Mesodermal cell (in vitro differentiated cells): ENCODE results near the gene TSPAN19.
A peak's percentile ranks its signal among the peaks of the same experiment; 100 is the strongest.

ENCODE experiments used
- H3K27ac ChIP-seq: 2 replicates; pipeline ENCODE4 v1.7.0; 2013; ENCODE audit warnings: mild to moderate bottlenecking, low read depth, low read length, moderate library complexity; ENCODE audit not compliant: severe bottlenecking
- H3K36me3 ChIP-seq: 2 replicates; pipeline ENCODE4 v1.7.1; 2013; ENCODE audit warnings: mild to moderate bottlenecking, low read length, moderate library complexity; ENCODE audit not compliant: control insufficient read depth, insufficient read depth
- H3K4me1 ChIP-seq: one replicate; pipeline ENCODE4 v1.7.1; 2013; ENCODE audit warnings: mild to moderate bottlenecking, low read length; ENCODE audit not compliant: insufficient read depth, control insufficient read depth, poor library complexity, severe bottlenecking
- H3K4me3 ChIP-seq: 2 replicates; pipeline ENCODE4 v1.7.0; 2013; ENCODE audit warnings: low read length, control low read depth, mild to moderate bottlenecking; ENCODE audit not compliant: insufficient read depth, poor library complexity, severe bottlenecking; ENCODE audit errors: extremely low read depth
- H3K9me3 ChIP-seq: 2 replicates; pipeline ENCODE4 v1.7.1; 2013; ENCODE audit warnings: mild to moderate bottlenecking, low read length, moderate library complexity; ENCODE audit not compliant: control insufficient read depth
- WGBS, 2 experiments: methylation state at CpG; one replicate each; pipeline ENCODE4 v1.1.5; 2013; ENCODE audit warnings: missing lambda C conversion rate in 2 of 2; ENCODE audit not compliant: insufficient coverage in 2 of 2; 5-methylcytosine and 5-hydroxymethylcytosine counted together

Gene TSPAN19

DNA sequence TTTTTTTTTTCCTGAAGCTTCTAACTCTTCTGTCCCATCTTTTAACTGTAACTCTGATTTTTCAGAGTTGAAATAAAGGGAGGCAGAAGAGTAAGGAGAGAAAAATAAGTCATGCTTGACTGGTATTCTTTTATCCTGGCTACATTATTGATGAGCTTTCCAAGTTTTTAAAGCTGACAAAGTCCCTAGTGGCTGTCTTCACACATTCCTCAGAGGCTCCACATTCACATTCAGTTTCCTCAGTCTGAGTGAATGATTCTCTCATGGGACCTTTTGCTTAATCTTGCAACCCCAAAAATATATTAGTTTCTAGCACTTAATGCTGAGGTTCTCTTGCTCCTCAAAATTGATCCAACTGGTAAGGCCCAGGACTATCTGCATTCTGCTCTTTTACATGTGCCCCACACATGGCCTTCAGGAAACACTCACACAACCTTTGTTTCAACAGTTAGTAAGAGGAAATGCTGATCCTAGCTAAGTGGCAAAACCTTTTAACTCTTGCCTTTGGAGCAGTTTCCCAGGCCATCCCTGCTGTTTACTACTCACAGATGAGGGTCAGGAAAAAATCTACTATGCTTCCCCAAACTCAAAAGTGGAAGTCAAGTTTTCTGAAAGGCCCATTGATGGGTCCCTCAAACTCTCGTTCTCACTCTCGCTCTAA, 61.8 kb downstream of the TSPAN19 start:
- Histone ChIP-seq H3K27ac (peak overlapping the region; percentile 19), H3K4me1 (peaks cover 5% of the 10 kb centered on the region)
- WGBS, 2 experiments, result 79 to 94% methylated on average over 2 of the region's 2 CpGs

DNA sequence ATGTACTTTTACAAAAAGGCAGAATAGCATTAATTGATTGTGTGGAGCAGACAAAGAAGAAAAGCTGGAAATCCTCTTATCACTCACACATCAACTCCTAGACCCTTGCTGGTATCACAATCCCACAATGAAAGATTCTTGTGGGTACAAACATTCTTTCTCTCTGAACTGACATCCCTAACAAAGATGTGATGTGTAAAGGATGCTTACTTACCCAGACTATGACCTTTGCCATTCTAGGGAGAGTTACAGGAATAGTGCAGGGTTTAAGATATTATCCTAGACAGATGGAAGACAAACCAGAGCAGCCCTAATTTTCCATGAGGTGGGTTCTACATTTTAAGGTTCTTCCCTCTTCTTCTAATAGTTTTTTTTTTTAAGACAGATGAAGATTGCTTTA, 63.1 kb downstream of the TSPAN19 start:
- H3K4me3 ChIP-seq, result no peak overlapping the region
- no peak overlapping the region for H3K27ac ChIP-seq
- no peaks in the 10 kb centered on the region for H3K9me3 ChIP-seq
- H3K36me3 ChIP-seq, result no peaks in the 10 kb centered on the region
- H3K4me1 ChIP-seq, result peaks cover 5% of the 10 kb centered on the region

More for the DNA sequence above, 61.8 kb downstream of the TSPAN19 start:
- no peak overlapping the region for H3K4me3 ChIP-seq
- H3K36me3 ChIP-seq, result no peaks in the 10 kb centered on the region
- no peaks in the 10 kb centered on the region for H3K9me3 ChIP-seq

DNA sequence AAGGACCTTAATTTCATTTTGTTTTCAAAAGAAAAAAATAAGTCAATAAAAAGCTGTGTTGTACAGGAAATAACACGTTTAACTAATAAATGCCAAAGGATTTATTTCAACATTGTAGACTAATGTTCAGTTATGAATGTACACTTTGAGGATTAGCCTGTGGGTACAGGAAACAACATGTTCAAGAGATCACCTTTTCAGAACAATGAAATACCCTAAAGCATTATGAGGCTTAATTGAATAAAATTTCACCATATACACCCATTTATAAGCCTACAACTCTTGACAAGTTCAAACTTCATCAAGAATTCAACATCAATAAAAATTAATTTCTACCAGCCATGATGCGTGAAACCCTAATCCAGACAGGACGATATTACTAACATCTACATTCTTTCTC, 66.9 kb downstream of the TSPAN19 start:
- H3K4me1 ChIP-seq, result peaks cover 5% of the 10 kb centered on the region
- no peak overlapping the region for H3K27ac ChIP-seq
- no peaks in the 10 kb centered on the region for H3K36me3 ChIP-seq
- no peaks in the 10 kb centered on the region for H3K9me3 ChIP-seq
- no peak overlapping the region for H3K4me3 ChIP-seq
- 100% methylated on average over 2 of the region's 3 CpGs; no CpG with 5 or more reads in 1 of the 2 experiments for WGBS, 2 experiments
